Mucosa of rectum (tissue), 2 donors: ENCODE data around the gene LPP.

Experiments
- H3K27ac ChIP-seq, 2 donors: one replicate each; pipeline ENCODE4 v1.7.0; 2013; ENCODE audit warnings: inconsistent platforms in 2 of 2, low read depth in 2 of 2, low read length in 2 of 2
- H3K27me3 ChIP-seq, 2 donors: one replicate each; pipeline ENCODE4 v1.7.0; 2013; ENCODE audit warnings: low read length in 2 of 2; ENCODE audit not compliant: control insufficient read depth in 2 of 2, insufficient read depth in 2 of 2
- H3K36me3 ChIP-seq, 2 donors: one replicate each; pipeline ENCODE4 v1.7.0; 2013; ENCODE audit warnings: low read length in 2 of 2; ENCODE audit not compliant: control insufficient read depth in 2 of 2, insufficient read depth in 2 of 2
- H3K4me1 ChIP-seq, 2 donors: one replicate each; pipeline ENCODE4 v1.7.0; 2013; ENCODE audit warnings: low read length in 2 of 2, mild to moderate bottlenecking in 1 of 2; ENCODE audit not compliant: control insufficient read depth in 2 of 2, insufficient read depth in 2 of 2
- H3K4me3 ChIP-seq, 2 donors: one replicate each; pipeline ENCODE4 v1.7.0; 2013; ENCODE audit warnings: low read length in 2 of 2
- H3K9ac ChIP-seq, 2 donors: one replicate each; pipeline ENCODE4 v1.7.0; 2013; ENCODE audit warnings: low read length in 2 of 2, low read depth in 1 of 2, mild to moderate bottlenecking in 1 of 2
- H3K9me3 ChIP-seq, 2 donors: one replicate each; pipeline ENCODE4 v1.7.0; 2013; ENCODE audit warnings: low read length in 2 of 2; ENCODE audit not compliant: control insufficient read depth in 2 of 2
- donor health status: healthy.
- donor health status: Normal muscosa, but diverticular disease.

Gene LPP

DNA sequence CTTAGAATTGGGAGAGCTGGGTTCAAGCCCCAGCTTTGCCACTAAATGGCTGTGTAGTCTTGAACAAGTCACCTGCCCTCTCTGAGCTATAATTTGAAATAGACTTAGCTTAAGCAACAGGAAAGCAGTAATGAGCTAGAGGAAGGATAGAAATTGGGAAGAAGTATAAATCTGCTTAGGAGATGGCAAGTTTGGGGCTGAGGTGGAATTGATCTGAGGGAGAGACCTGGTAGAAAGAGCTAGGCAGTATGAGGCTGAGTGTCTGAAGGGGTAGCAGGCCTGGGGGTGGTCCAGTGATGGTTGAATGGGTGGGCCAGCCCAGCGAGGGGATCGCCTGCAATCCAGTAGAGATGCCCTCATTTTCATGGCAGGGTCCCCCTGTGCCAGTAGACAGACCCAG lies 22.9 kb downstream of the LPP start:
- no peak overlapping the region for H3K27ac ChIP-seq
- peaks cover 41 to 50% of the 10 kb centered on the region in 2 donors for H3K4me1 ChIP-seq
- no peak overlapping the region for H3K9ac ChIP-seq
- H3K9me3 ChIP-seq = no peaks in the 10 kb centered on the region
- no peak overlapping the region for H3K4me3 ChIP-seq
- H3K27me3 ChIP-seq = no peaks in the 10 kb centered on the region
- H3K36me3 ChIP-seq = peaks cover 4% of the 10 kb centered on the region in 2 donors

- peak overlapping the region; percentile 56 to 71 for H3K27ac ChIP-seq
- peaks cover 39 to 47% of the 10 kb centered on the region in 2 donors for H3K4me1 ChIP-seq
- H3K4me3 ChIP-seq = peak overlapping the region in 1 of 2 donors; percentile 34
- no peaks in the 10 kb centered on the region for H3K27me3 ChIP-seq
- no peak overlapping the region for H3K9ac ChIP-seq
- H3K36me3 ChIP-seq = peaks cover 4% of the 10 kb centered on the region in 2 donors
- no peaks in the 10 kb centered on the region for H3K9me3 ChIP-seq
Measured at GRCh38 chr3:188177721-188178120, 23.8 kb downstream of the LPP start.

GRCh38 chr3:188178293-188178936 lies 24.5 kb downstream of the LPP start:
- Histone ChIP-seq H3K27ac (peak overlapping the region; percentile 56 to 71), H3K27me3 (no peaks in the 10 kb centered on the region), H3K36me3 (peaks cover 4% of the 10 kb centered on the region in 2 donors), H3K4me1 (peaks cover 39 to 47% of the 10 kb centered on the region in 2 donors), H3K9ac (no peak overlapping the region), H3K4me3 (peak overlapping the region in 1 of 2 donors; percentile 34), H3K9me3 (no peaks in the 10 kb centered on the region)

DNA sequence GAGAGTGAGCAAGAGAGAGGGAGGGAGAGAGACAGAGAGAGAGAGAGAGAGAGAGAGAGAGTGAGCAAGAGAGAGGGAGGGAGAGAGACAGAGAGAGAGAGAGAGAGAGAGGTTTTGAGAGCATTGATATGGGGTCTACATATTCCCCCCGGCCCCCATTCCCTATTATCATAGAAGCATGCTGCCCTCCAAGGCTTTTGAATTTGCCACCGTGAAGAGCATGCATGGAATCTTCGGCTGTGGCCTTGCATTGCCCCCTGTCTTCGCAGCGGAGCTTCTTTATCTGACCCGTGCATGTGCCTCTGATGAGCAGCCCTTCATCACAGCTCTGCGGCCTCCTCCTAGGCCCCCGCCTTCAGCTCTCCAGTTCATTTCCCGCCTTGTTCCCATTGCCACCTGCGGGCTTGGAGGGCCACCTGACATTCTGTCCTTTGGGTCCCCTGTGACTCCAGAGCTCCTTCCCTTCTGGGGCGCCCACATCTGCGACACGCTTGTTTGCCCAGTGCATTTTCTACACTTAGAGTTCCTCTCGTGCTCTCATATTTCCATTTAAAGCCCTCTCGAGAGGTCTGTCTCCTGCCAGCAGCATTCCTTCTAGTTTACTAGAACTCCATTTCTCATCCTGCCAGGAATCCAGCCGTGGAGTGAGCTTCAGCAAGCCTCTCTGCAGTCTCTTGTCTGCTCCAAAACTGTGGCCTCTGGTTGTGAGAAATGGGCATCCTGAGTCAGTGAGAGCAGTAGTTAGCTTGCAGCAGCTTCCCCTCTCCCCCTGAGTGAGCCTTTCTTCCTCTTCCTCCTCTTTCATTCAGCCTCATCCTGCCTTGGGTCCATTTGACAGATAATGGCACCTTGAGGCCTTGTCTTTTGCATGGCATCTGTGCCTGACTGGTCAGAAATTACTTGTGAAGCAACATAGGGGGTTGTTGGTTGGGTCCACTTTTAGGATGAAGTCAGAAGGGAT lies 25.3 kb downstream of the LPP start:
- Histone ChIP-seq H3K4me3 (peak overlapping the region in 1 of 2 donors; percentile 34), H3K4me1 (peaks cover 38 to 46% of the 10 kb centered on the region in 2 donors), H3K9me3 (no peaks in the 10 kb centered on the region), H3K27ac (peak overlapping the region; percentile 56 to 71), H3K27me3 (no peaks in the 10 kb centered on the region), H3K36me3 (peaks cover 4% of the 10 kb centered on the region in 2 donors), H3K9ac (no peak overlapping the region)

- Histone ChIP-seq H3K9me3 (no peaks in the 10 kb centered on the region), H3K9ac (no peak overlapping the region), H3K4me3 (no peak overlapping the region), H3K36me3 (peaks cover 4% of the 10 kb centered on the region in 2 donors), H3K27me3 (no peaks in the 10 kb centered on the region), H3K27ac (peak overlapping the region; percentile 56 to 71), H3K4me1 (peaks cover 38 to 42% of the 10 kb centered on the region in 2 donors)
Measured at GRCh38 chr3:188180114-188180513, 26.2 kb downstream of the LPP start.

- Histone ChIP-seq H3K27ac (no peak overlapping the region), H3K36me3 (peaks cover 4 to 7% of the 10 kb centered on the region in 2 donors), H3K4me1 (peaks cover 34 to 40% of the 10 kb centered on the region in 2 donors), H3K4me3 (no peak overlapping the region), H3K9me3 (no peaks in the 10 kb centered on the region), H3K9ac (no peak overlapping the region), H3K27me3 (no peaks in the 10 kb centered on the region)
Measured at GRCh38 chr3:188183452-188183851, 29.5 kb downstream of the LPP start.

GRCh38 chr3:188184160-188184559 lies 30.2 kb downstream of the LPP start:
- Histone ChIP-seq H3K4me1 (peaks cover 27 to 34% of the 10 kb centered on the region in 2 donors), H3K9me3 (no peaks in the 10 kb centered on the region), H3K27me3 (no peaks in the 10 kb centered on the region), H3K4me3 (no peak overlapping the region), H3K27ac (no peak overlapping the region), H3K9ac (no peak overlapping the region), H3K36me3 (peaks cover 4% of the 10 kb centered on the region in 2 donors)

DNA sequence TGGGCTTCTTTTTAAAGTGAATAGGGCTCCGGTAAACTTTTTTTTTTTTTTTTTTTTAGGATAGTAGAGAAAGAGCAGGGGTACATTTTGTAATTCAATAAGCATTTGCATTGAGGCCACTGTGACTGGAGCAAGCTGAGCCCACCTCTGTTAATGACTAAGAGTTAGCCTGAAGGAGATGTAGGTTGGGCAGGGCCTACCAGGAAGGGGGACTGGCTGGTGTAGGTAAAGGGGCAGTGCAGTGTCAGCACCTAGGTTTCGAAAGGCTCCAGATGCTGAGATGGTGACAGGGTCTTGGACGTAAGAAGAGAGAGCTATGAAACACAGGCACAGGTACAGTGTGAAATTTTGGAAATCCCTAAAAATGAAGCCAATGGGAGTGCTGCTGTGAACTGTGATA lies 30.7 kb downstream of the LPP start:
- Histone ChIP-seq H3K27me3 (no peaks in the 10 kb centered on the region), H3K9ac (no peak overlapping the region), H3K4me3 (no peak overlapping the region), H3K4me1 (peaks cover 22 to 29% of the 10 kb centered on the region in 2 donors), H3K27ac (peak overlapping the region in 1 of 2 donors; percentile 81), H3K9me3 (no peaks in the 10 kb centered on the region), H3K36me3 (peaks cover under 1 to 3% of the 10 kb centered on the region in 2 donors)

DNA sequence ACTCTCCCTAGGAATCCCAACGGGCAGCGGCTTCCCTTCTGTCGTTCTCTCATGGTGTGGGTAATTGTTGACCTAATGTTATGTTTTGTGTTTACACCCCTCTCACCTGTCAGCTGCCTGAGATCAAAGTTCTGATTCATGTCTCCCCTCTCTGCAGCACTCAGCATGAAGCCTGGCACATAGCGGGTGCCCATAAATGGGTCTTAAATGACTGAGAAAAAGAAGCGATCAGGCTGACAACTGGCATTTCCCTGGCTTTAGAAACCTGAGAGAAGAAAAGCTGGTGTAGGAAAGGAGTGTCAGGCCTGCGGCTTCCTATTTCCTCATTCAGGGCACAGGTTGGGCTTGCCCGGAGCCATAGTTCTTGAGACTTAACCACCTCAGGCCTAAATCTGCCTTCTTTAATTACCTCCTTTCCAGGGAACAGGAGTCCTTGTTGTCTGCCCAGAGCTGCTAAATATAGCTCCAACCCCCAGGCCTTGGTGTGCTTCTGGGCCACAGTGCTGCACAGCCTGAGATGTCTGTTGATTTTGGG lies 31.8 kb downstream of the LPP start:
- Histone ChIP-seq H3K4me1 (peaks cover 16 to 23% of the 10 kb centered on the region in 2 donors), H3K27ac (peak overlapping the region; percentile 77 to 81), H3K9me3 (no peaks in the 10 kb centered on the region), H3K4me3 (peak overlapping the region; percentile 7 to 26), H3K27me3 (no peaks in the 10 kb centered on the region), H3K36me3 (peaks cover 0 to 3% of the 10 kb centered on the region in 2 donors), H3K9ac (peak overlapping the region; percentile 19 to 44)

GRCh38 chr3:188187053-188187452 lies 33.1 kb downstream of the LPP start:
- Histone ChIP-seq H3K9me3 (no peaks in the 10 kb centered on the region), H3K9ac (no peak overlapping the region), H3K4me1 (peaks cover 16 to 23% of the 10 kb centered on the region in 2 donors), H3K27me3 (no peaks in the 10 kb centered on the region), H3K4me3 (no peak overlapping the region), H3K27ac (no peak overlapping the region), H3K36me3 (peaks cover 0 to 9% of the 10 kb centered on the region in 2 donors)
